NCI-H69 (cell line): Measurements from ENCODE around the gene GRAMD4.

Experiments
- DNase-seq: peaks from one replicate; lab custom pipeline; 2025; lab: John Stamatoyannopoulos, UW

Gene GRAMD4

GRCh38 chr22:46619830-46620501 lies at the start of gene GRAMD4:
Gene GRAMD4, plus strand, starts transcription at chr22:46620386. Its CDS starts 6,414 bp downstream, at chr22:46626800.
- DNase-seq = peak; percentile 71

GRCh38 chr22:46571642-46572250 lies 48.4 kb upstream of the GRAMD4 start:
- no peak for DNase-seq

- DNase-seq = no peak
These were observed 47.0 kb upstream of the GRAMD4 start for GRCh38 chr22:46572911-46573780.

- DNase-seq = no peak
These were observed 46.3 kb upstream of the GRAMD4 start for GRCh38 chr22:46573781-46574437.

- DNase-seq = no peak
These were observed 45.7 kb upstream of the GRAMD4 start for GRCh38 chr22:46574438-46574992.

- DNase-seq = peak; percentile 51
These were observed 44.9 kb upstream of the GRAMD4 start for GRCh38 chr22:46574993-46575910.

- peak; percentile 28 for DNase-seq
These were observed 44.2 kb upstream of the GRAMD4 start for GRCh38 chr22:46575911-46576555.

- peak; percentile 85 for DNase-seq
These were observed 43.4 kb upstream of the GRAMD4 start for GRCh38 chr22:46576556-46577367.

GRCh38 chr22:46577368-46578249 lies 42.6 kb upstream of the GRAMD4 start:
- DNase-seq = peak; percentile 54

- no peak for DNase-seq
These were observed 41.8 kb upstream of the GRAMD4 start for GRCh38 chr22:46578251-46578823.

GRCh38 chr22:46578824-46579561 lies 41.2 kb upstream of the GRAMD4 start:
- DNase-seq = no peak

- no peak for DNase-seq
These were observed 40.3 kb upstream of the GRAMD4 start for GRCh38 chr22:46579751-46580449.

- DNase-seq = peak; percentile 96
These were observed 39.1 kb upstream of the GRAMD4 start for GRCh38 chr22:46580940-46581537.

- DNase-seq = peak; percentile 75
These were observed 38.5 kb upstream of the GRAMD4 start for GRCh38 chr22:46581538-46582244.

GRCh38 chr22:46582281-46582933 lies 37.8 kb upstream of the GRAMD4 start:
- DNase-seq = no peak
